Right renal cortex interstitium (tissue), 3 donors: Measurements from ENCODE around the gene KLHL35. TPM values are rescaled to one million over a fixed set of nuclear protein-coding genes. Genes with fewer than 3 reads are reported as not detected.

ENCODE experiments used
- polyA plus RNA-seq, 3 donors: library from polyadenylated mRNA; unstranded; fragments of 120-200 nt; gene quantifications; one replicate each; pipeline ENCODE4 v1.2.1, GENCODE V29; 2013; ENCODE audit not compliant: insufficient read length in 3 of 3

Gene KLHL35
- polyA plus RNA-seq, 3 donors = 0.45 to 0.62 (median 0.58) TPM

Other genes starting within 250 kb of the KLHL35 start
- under 1 TPM; 0.07 to 0.24 (median 0.14) TPM for gene TPBGL, start 192.4 kb downstream of the KLHL35 start, polyA plus RNA-seq
- 10 to 100 TPM; 24.0 to 29.1 (median 24.4) TPM for gene ARRB1, start 81.5 kb downstream of the KLHL35 start, polyA plus RNA-seq
- 1,000 to 10,000 TPM; 2,692 to 2,738 (median 2,717) TPM for gene RPS3, start 33.7 kb downstream of the KLHL35 start, polyA plus RNA-seq
- gene GDPD5, start 92.7 kb upstream of the KLHL35 start, polyA plus RNA-seq = 1 to 10 TPM; 5.8 to 8.5 (median 6.9) TPM
- gene SERPINH1, start 129.1 kb upstream of the KLHL35 start, polyA plus RNA-seq = 100 to 1,000 TPM; 291 to 341 (median 336) TPM
- 10 to 100 TPM in 1 of 3 donors, 1 to 10 TPM in 2; 7.7 to 10.6 (median 9.5) TPM for gene MAP6, start 235.8 kb upstream of the KLHL35 start, polyA plus RNA-seq